IPS-15b (cell line): Measurements from ENCODE around the gene CERS5.
"Not testable (repeated sequence)": the region's sequence is repeated elsewhere in the genome, so short reads cannot be mapped to it uniquely, and the experiment has no call there.

ENCODE experiments used
- H3K27me3 ChIP-seq: one replicate; pipeline ENCODE4 v1.6.1; 2013; ENCODE audit warnings: low read length; ENCODE audit not compliant: control insufficient read depth, insufficient read depth
- H3K36me3 ChIP-seq: one replicate; pipeline ENCODE4 v1.6.1; 2013; ENCODE audit warnings: low read length; ENCODE audit not compliant: control insufficient read depth, insufficient read depth
- H3K4me1 ChIP-seq: one replicate; pipeline ENCODE4 v1.6.1; 2013; ENCODE audit warnings: mild to moderate bottlenecking, low read length; ENCODE audit not compliant: control insufficient read depth, insufficient read depth
- H3K4me3 ChIP-seq: one replicate; pipeline ENCODE4 v1.5.1; 2013; ENCODE audit warnings: low read depth, low read length
- H3K9ac ChIP-seq: one replicate; pipeline ENCODE4 v1.6.1; 2013; ENCODE audit warnings: low read depth, mild to moderate bottlenecking, low read length
- H3K9me3 ChIP-seq: one replicate; pipeline ENCODE4 v1.6.1; 2013; ENCODE audit warnings: mild to moderate bottlenecking, low read length; ENCODE audit not compliant: control insufficient read depth, insufficient read depth

The CERS5 gene

GRCh38 chr12:50099302-50100008 lies 67.7 kb downstream of the CERS5 start:
- Histone ChIP-seq H3K9ac (no peak overlapping the region), H3K36me3 (peaks cover 53% of the 10 kb centered on the region), H3K9me3 (no peaks in the 10 kb centered on the region)

GRCh38 chr12:50097952-50098351 lies 69.2 kb downstream of the CERS5 start:
- no peaks in the 10 kb centered on the region for H3K27me3 ChIP-seq
- no peaks in the 10 kb centered on the region for H3K4me1 ChIP-seq
- no peak overlapping the region for H3K4me3 ChIP-seq
- no peak overlapping the region for H3K9ac ChIP-seq
- H3K9me3 ChIP-seq: no peaks in the 10 kb centered on the region
- peaks cover 62% of the 10 kb centered on the region for H3K36me3 ChIP-seq

More at GRCh38 chr12:50099302-50100008, 67.7 kb downstream of the CERS5 start:
- H3K4me3 ChIP-seq: no peak overlapping the region
- peaks cover 8% of the 10 kb centered on the region for H3K4me1 ChIP-seq
- H3K27me3 ChIP-seq: no peaks in the 10 kb centered on the region

DNA sequence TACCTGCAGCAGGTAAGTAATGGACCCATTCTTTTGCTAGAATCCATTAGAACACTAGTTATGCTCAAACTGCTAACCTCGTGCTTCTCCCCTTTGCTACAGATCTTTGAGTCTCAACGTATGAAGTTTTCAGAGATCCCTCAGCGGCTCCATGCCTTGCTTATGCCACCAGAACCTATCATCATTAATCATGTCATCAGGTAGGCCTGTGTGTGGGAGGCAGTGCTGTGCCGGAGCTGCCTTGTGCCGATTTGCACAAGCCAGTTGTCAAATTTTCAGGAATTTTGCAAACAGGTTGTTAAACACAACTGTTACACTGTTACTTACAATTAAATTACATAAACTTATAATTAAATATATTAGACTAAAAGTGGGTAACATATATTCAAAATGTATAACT lies 76.8 kb downstream of the CERS5 start:
- no peak overlapping the region for H3K4me3 ChIP-seq
- H3K36me3 ChIP-seq: peaks cover 60% of the 10 kb centered on the region
- H3K9ac ChIP-seq: no peak overlapping the region
- no peaks in the 10 kb centered on the region for H3K9me3 ChIP-seq
- H3K4me1 ChIP-seq: peaks cover 4% of the 10 kb centered on the region
- no peaks in the 10 kb centered on the region for H3K27me3 ChIP-seq

DNA sequence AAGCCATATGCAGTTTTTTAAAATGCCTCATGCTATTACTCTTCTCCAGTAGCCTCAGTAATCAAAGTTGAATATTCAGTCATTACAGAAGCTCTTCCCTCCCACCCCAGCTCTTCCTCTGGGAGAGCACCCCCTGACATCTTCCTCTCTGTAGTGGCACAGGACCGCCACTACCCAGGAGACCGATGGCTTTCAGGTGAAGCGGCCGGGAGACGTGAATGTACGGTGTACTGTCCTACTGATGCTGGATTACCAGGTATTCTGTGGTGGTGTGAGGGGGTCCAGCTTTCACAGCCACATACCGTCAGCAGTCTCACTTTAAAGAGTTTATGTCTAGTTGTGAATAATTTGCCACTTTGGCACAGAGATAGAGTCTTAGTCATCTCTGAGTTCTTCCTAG lies 77.4 kb downstream of the CERS5 start:
- no peaks in the 10 kb centered on the region for H3K27me3 ChIP-seq
- peaks cover 55% of the 10 kb centered on the region for H3K36me3 ChIP-seq
- H3K4me1 ChIP-seq: peaks cover 4% of the 10 kb centered on the region
- H3K9me3 ChIP-seq: no peaks in the 10 kb centered on the region
- H3K9ac ChIP-seq: no peak overlapping the region
- H3K4me3 ChIP-seq: no peak overlapping the region

DNA sequence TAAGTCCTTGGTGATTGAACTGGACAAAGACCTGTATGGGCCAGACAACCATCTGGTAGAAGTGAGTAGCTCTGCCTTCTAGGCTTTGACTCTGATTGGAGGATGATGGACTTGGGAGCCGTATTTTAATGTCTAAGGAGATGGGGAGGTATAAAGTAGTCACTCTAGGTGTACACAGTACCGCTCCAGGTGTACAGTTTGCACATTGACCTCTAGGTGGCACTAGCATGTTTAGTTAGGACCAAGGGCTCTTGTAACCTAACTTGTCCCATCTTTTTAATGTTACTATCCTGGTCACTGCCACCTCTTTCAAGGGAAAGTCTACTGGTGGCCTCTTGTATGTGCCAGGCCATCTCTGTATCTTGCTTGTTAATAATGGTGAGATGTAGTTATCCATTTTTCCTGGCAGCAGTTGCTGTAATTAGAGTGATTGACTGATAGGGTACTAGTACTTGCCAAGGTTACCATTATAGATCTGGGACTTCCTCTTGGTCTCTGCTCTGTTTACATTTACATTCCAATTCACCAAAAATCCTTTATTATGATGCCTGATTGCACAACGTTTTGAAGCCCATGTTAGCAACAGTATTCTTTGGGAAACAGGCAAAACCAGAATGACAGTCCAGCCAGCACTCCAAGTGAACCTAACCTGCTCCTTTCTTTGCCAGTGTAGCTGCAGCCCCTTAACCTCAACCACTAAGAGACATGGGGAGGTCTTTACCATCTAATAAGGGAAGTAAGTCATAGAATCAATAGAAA lies 78.4 kb downstream of the CERS5 start:
- no peaks in the 10 kb centered on the region for H3K27me3 ChIP-seq
- peaks cover 4% of the 10 kb centered on the region for H3K4me1 ChIP-seq
- peaks cover 48% of the 10 kb centered on the region for H3K36me3 ChIP-seq
- H3K9me3 ChIP-seq: no peaks in the 10 kb centered on the region
- no peak overlapping the region for H3K4me3 ChIP-seq
- no peak overlapping the region for H3K9ac ChIP-seq

DNA sequence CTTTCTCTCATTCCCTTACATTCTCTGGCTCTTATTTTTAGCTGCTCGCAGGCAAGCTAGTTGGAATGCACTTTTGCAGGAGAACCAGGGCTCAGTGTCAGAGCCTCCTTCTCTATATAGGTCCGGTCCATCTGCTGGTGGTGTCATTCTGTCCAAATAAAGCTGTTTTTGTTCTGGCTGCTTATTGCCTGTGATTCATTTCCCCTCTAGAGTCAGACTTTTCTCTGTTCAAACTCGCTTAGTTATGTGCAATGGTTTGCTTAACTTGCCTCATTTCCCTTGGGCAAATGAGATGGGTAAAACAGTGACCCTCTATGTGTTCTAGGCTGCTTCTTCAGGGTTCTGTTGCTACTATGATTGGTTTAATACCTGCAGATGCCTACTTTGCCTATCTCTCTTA lies 79.2 kb downstream of the CERS5 start:
- no peak overlapping the region for H3K9ac ChIP-seq
- H3K4me3 ChIP-seq: no peak overlapping the region

GRCh38 chr12:50087151-50087550 lies 80.0 kb downstream of the CERS5 start:
- H3K9ac ChIP-seq: no peak overlapping the region
- H3K27me3 ChIP-seq: peaks cover 2% of the 10 kb centered on the region
- H3K36me3 ChIP-seq: peaks cover 40% of the 10 kb centered on the region
- H3K9me3 ChIP-seq: no peaks in the 10 kb centered on the region
- H3K4me3 ChIP-seq: no peak overlapping the region
- H3K4me1 ChIP-seq: peaks cover 4% of the 10 kb centered on the region

More for the DNA sequence above, 79.2 kb downstream of the CERS5 start:
- peaks cover 44% of the 10 kb centered on the region for H3K36me3 ChIP-seq
- no peaks in the 10 kb centered on the region for H3K9me3 ChIP-seq
- no peaks in the 10 kb centered on the region for H3K27me3 ChIP-seq
- peaks cover 4% of the 10 kb centered on the region for H3K4me1 ChIP-seq

DNA sequence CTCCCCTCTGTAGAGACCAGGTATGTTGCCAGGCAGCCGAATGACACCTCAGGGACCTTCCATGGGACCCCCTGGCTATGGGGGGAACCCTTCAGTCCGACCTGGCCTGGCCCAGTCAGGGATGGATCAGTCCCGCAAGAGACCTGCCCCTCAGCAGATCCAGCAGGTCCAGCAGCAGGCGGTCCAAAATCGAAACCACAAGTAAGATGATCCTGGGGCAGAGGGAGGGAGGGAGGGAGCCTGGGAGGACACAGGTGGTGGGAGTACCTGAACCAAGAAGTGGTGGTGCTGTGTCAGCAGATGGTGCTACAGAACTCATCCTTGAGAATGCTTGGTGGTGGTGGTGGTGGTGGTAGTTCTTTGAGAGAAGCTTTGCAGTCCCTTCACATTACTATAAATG lies 81.0 kb downstream of the CERS5 start:
- H3K9me3 ChIP-seq: no peaks in the 10 kb centered on the region
- H3K9ac ChIP-seq: peak overlapping the region; percentile 76
- peaks cover 4% of the 10 kb centered on the region for H3K4me1 ChIP-seq
- H3K36me3 ChIP-seq: peaks cover 32% of the 10 kb centered on the region
- peak overlapping the region; percentile 96 for H3K4me3 ChIP-seq
- H3K27me3 ChIP-seq: peaks cover 7% of the 10 kb centered on the region

DNA sequence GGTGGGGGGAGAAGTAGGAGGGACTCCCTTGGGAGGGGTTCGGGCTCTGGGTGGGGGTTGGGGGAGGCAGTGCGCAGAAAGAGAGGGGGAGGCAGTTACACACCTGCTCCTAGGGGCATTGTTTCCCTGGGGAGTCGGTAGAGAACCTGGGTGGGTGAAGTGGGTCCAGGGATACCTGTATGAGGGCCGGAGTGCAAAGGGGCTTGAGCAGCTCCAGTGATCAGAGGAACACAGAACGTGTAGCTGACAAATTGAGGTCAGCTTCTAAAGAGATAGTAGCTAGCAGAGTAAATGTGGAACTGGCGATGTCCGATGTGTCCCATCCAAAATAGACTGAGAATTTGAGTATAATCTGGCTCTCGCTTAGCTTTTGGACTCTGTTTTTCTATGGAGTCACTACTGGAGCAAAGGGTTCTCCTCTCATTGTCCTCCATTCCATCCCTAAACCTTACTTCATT lies 81.5 kb downstream of the CERS5 start:
- no peaks in the 10 kb centered on the region for H3K9me3 ChIP-seq
- H3K4me1 ChIP-seq: peaks cover 8% of the 10 kb centered on the region
- peaks cover 30% of the 10 kb centered on the region for H3K36me3 ChIP-seq
- peaks cover 12% of the 10 kb centered on the region for H3K27me3 ChIP-seq
- H3K4me3 ChIP-seq: peak overlapping the region; percentile 96
- peak overlapping the region; percentile 76 for H3K9ac ChIP-seq

- Histone ChIP-seq H3K27me3 (peaks cover 18% of the 10 kb centered on the region), H3K9ac (peak within 1 kb of the TSS; percentile 76), H3K4me1 (peaks cover 10% of the 10 kb centered on the region), H3K9me3 (no peaks in the 10 kb centered on the region), H3K36me3 (peaks cover 25% of the 10 kb centered on the region), H3K4me3 (peak within 1 kb of the TSS; percentile 96)
Measured at GRCh38 chr12:50084775-50085614, 82.2 kb downstream of the CERS5 start, which contains the start of gene SMARCD1. TSS of gene SMARCD1 (plus strand) at chr12:50085342. CDS start at chr12:50085370, 28 bp downstream.

DNA sequence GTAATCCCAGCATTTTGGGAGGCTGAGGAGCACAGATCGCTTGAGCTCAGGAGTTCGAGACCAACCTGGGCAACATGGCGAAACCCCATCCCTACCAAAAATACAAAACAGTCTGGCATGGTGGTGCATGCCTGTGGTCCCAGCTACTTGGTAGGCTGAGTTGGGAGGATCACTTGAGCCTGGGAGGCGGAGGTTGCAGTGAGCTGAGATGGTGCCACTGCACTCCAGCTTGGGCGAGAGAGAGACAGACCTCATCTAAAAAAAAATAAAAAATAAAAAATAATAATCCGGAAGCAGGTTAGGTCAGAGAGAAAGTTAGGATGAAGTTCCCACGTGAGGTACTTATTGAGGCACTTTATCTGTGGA lies 82.8 kb downstream of the CERS5 start:
- peaks cover 25% of the 10 kb centered on the region for H3K36me3 ChIP-seq
- not testable (repeated sequence) for H3K9me3 ChIP-seq, H3K9ac ChIP-seq
- H3K4me3 ChIP-seq: peak overlapping the region; percentile 86
- H3K27me3 ChIP-seq: peaks cover 19% of the 10 kb centered on the region
- peaks cover 10% of the 10 kb centered on the region for H3K4me1 ChIP-seq
